ENCODE data around the gene GRIK3. TPM values are rescaled to one million over a fixed set of nuclear protein-coding genes. Genes with fewer than 3 reads are reported as not detected.

GRIK3 gene
- total and polyA plus RNA-seq, 3 donors from 2014 or later = 0.99 to 6.3 (median 3.1) TPM

- no peak for DNase-seq
- 96 to 97% methylated on average over 6 of the region's 6 CpGs for WGBS, 2 donors
- H3K27me3 ChIP-seq = no peaks in the 10 kb centered on the region
- H3K36me3 ChIP-seq (ENCODE audit: low read depth, missing control alignments) = no peaks in the 10 kb centered on the region
- no peak overlapping the region for H3K27ac ChIP-seq
- H3K4me3 ChIP-seq = no peak overlapping the region
- intact Hi-C loops (cut with DNase I; ENCODE audit: low total_unique reads) = no loop called here
- H3K9me3 ChIP-seq = no peaks in the 10 kb centered on the region
- H3K4me1 ChIP-seq = peaks cover 5% of the 10 kb centered on the region
- no peak for TF ChIP-seq POLR2A (IDR thresholded peaks at IDR 0.05)
- TF ChIP-seq, protein P1, sequence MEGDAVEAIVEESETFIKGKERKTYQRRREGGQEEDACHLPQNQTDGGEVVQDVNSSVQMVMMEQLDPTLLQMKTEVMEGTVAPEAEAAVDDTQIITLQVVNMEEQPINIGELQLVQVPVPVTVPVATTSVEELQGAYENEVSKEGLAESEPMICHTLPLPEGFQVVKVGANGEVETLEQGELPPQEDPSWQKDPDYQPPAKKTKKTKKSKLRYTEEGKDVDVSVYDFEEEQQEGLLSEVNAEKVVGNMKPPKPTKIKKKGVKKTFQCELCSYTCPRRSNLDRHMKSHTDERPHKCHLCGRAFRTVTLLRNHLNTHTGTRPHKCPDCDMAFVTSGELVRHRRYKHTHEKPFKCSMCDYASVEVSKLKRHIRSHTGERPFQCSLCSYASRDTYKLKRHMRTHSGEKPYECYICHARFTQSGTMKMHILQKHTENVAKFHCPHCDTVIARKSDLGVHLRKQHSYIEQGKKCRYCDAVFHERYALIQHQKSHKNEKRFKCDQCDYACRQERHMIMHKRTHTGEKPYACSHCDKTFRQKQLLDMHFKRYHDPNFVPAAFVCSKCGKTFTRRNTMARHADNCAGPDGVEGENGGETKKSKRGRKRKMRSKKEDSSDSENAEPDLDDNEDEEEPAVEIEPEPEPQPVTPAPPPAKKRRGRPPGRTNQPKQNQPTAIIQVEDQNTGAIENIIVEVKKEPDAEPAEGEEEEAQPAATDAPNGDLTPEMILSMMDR (IDR thresholded peaks at IDR 0.05) = no peak
Observed at GRCh38 chr1:36881541-36881940, 152.8 kb downstream of the GRIK3 start.

DNA sequence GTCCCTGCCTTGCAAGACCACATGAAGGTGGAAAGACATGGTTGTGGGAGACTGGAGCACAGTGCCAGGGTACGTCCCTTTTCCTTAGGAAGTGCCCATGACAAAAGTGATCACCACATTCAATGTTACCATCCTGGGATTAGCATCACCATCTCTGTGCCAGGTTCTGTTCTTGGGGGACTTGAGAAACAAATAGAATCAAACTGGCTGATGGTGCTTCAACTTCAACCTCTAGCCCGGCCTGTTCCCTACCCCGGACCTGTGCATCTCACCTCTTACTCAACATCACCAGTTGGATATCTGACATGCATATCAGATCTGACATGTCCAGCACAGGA is 153.3 kb downstream of the GRIK3 start:
- H3K4me1 ChIP-seq = peaks cover 5% of the 10 kb centered on the region
- no peaks in the 10 kb centered on the region for H3K9me3 ChIP-seq
- no peak for DNase-seq
- intact Hi-C loops (cut with DNase I; ENCODE audit: low total_unique reads) = no loop called here
- TF ChIP-seq, protein P1 (IDR thresholded peaks at IDR 0.05) = no peak
- TF ChIP-seq POLR2A (IDR thresholded peaks at IDR 0.05) = no peak
- no peak overlapping the region for H3K27ac ChIP-seq
- 84 to 98% methylated on average over 3 of the region's 3 CpGs for WGBS, 2 donors
- no peak overlapping the region for H3K4me3 ChIP-seq
- no peaks in the 10 kb centered on the region for H3K27me3 ChIP-seq
- no peaks in the 10 kb centered on the region for H3K36me3 ChIP-seq (ENCODE audit: low read depth, missing control alignments)

DNA sequence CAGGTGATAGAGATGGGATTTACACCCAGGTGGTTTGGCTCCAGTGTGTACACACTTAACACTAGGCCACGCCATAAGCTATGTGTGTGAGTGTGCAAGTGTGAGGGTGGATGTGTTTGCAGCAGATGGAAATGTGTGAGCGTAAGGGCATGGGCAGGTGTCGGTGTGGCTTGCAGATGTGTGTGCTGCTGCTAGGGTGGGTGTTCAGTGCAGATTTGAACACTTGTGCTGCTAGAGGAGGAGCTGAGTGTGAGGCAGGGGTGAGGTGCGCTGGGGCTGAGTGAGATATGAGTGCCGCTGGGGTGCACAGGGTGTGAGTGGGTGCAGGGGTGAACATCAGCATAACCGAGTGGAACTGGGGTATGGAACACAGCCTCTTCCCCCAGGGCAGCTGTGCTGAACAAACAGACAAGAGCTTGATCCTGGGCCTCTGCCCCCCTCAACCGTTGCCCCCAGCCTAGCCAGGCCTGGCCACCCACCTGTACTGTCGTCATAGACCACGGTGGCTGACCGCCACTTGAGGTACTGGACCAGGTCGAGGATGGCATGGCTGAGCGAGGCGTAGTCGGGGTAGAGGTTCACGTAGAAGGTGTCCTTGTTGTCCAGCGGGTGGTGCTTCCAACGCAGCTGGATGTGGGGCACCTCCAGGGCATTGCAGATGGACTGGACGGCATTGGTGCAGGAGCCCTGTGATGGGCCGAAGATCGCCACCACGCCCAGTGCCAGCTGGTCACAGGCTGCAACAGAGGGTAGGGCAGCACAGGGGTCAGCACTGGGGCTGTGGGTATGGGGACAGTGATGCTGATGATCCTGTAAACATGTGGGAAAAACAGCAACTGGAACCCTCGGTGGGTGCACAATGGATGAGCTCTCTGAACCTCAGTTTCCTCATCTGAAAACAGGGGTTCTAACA is 153.9 kb downstream of the GRIK3 start:
- Histone ChIP-seq H3K27me3 (no peaks in the 10 kb centered on the region), H3K27ac (no peak overlapping the region), H3K36me3 (ENCODE audit: low read depth, missing control alignments) (no peaks in the 10 kb centered on the region), H3K4me1 (peaks cover under 1% of the 10 kb centered on the region), H3K4me3 (no peak overlapping the region), H3K9me3 (no peaks in the 10 kb centered on the region)
- no peak for DNase-seq
- WGBS, 2 donors = 93 to 96% methylated on average over 22 of the region's 22 CpGs
- intact Hi-C loops (cut with DNase I; ENCODE audit: low total_unique reads) = no loop called here
- TF ChIP-seq, protein P1 (IDR thresholded peaks at IDR 0.05) = no peak
- TF ChIP-seq POLR2A (IDR thresholded peaks at IDR 0.05) = no peak

GRCh38 chr1:36879613-36880012 is 154.7 kb downstream of the GRIK3 start:
- Histone ChIP-seq H3K4me3 (no peak overlapping the region), H3K27ac (no peak overlapping the region), H3K36me3 (ENCODE audit: low read depth, missing control alignments) (no peaks in the 10 kb centered on the region), H3K9me3 (no peaks in the 10 kb centered on the region), H3K4me1 (no peaks in the 10 kb centered on the region), H3K27me3 (no peaks in the 10 kb centered on the region)
- no peak for TF ChIP-seq POLR2A (IDR thresholded peaks at IDR 0.05)
- TF ChIP-seq, protein P1 (IDR thresholded peaks at IDR 0.05) = no peak
- intact Hi-C loops (cut with DNase I; ENCODE audit: low total_unique reads) = no loop called here
- 90 to 100% methylated on average over 4 to 6 of the region's 6 CpGs for WGBS, 2 donors
- DNase-seq = no peak

DNA sequence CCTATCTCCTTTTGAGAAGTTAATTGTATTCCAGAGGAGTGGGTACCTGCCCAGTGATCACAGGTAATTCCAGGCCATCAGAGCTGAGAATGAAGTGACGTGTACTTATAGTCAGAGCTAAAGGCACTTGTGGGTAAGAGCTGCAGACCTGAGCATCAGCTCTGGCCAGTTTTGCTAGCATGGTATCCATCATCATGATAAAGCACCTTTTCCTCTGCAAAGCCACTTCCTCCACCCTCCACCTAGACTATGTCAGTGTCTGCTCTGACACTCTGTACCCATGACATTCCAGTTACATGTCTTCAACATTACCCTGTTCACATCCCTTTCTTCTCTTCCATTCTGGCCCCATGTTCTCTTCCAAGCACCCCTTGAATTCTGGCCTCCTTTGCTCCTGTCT is 157.3 kb downstream of the GRIK3 start:
- TF ChIP-seq POLR2A (IDR thresholded peaks at IDR 0.05) = no peak
- TF ChIP-seq, protein P1 (IDR thresholded peaks at IDR 0.05) = no peak
- intact Hi-C loops (cut with DNase I; ENCODE audit: low total_unique reads) = no loop called here
- Histone ChIP-seq H3K4me3 (no peak overlapping the region), H3K27ac (no peak overlapping the region), H3K9me3 (no peaks in the 10 kb centered on the region), H3K36me3 (ENCODE audit: low read depth, missing control alignments) (no peaks in the 10 kb centered on the region), H3K27me3 (no peaks in the 10 kb centered on the region), H3K4me1 (no peaks in the 10 kb centered on the region)
- 97 to 100% methylated on average over 1 of the region's 1 CpG for WGBS, 2 donors
- DNase-seq = no peak
